Neural progenitor cell (in vitro differentiated cells): ENCODE data around the gene EFCAB11. TPM values are rescaled to one million over a fixed set of nuclear protein-coding genes. Genes with fewer than 3 reads are reported as not detected.

Experiments
- DNase-seq: peaks from one replicate; pipeline ENCODE4 v3.0.0-alpha.2; 2016; ENCODE audit warnings: low spot score
- H2AFZ ChIP-seq: fragments of 200-600 bp; sonication (generic); replicated peaks from 2 replicates; pipeline ENCODE4 v1.6.1; 2016; ENCODE audit warnings: antibody characterized with exemption
- H3F3A ChIP-seq: fragments of 200-600 bp; sonication (generic); 2 replicates; pipeline ENCODE4 v1.6.1; 2016; ENCODE audit warnings: antibody characterized with exemption, low read depth
- H3K27ac ChIP-seq: fragments of 200-600 bp; sonication (generic); 2 replicates; pipeline ENCODE4 v1.5.1; 2016; ENCODE audit warnings: mild to moderate bottlenecking
- H3K27me3 ChIP-seq: fragments of 200-600 bp; sonication (generic); 2 replicates; pipeline ENCODE4 v1.6.1; 2016; ENCODE audit warnings: mild to moderate bottlenecking, moderate library complexity
- H3K36me3 ChIP-seq: fragments of 200-600 bp; sonication (generic); 2 replicates; pipeline ENCODE4 v1.5.1; 2016
- H3K4me1 ChIP-seq: fragments of 200-600 bp; sonication (generic); 2 replicates; pipeline ENCODE4 v1.6.1; 2016; ENCODE audit warnings: mixed run types
- H3K4me2 ChIP-seq: fragments of 200-600 bp; sonication (generic); 2 replicates; pipeline ENCODE4 v1.6.1; 2016
- H3K4me3 ChIP-seq: fragments of 200-600 bp; sonication (generic); 2 replicates; pipeline ENCODE4 v1.5.1; 2016
- H3K79me2 ChIP-seq: fragments of 200-600 bp; sonication (generic); 2 replicates; pipeline ENCODE4 v1.6.1; 2016; ENCODE audit warnings: low read depth
- H3K9ac ChIP-seq: fragments of 200-600 bp; sonication (generic); 2 replicates; pipeline ENCODE4 v1.6.1; 2016
- H3K9me3 ChIP-seq: fragments of 200-600 bp; sonication (generic); 2 replicates; pipeline ENCODE4 v1.5.1; 2016; ENCODE audit warnings: low read depth
- H4K20me1 ChIP-seq: fragments of 200-600 bp; sonication (generic); 2 replicates; pipeline ENCODE4 v1.6.1; 2016; ENCODE audit warnings: low read depth
- H3K27ac Mint-ChIP-seq: 3 replicates; pipeline ENCODE4 v1.8.0; 2021; ENCODE audit warnings: mixed read lengths
- H3K27me3 Mint-ChIP-seq: 2 replicates; pipeline ENCODE4 v1.8.0; 2022; ENCODE audit warnings: low read depth, mild to moderate bottlenecking, inconsistent platforms, moderate library complexity, mixed read lengths; ENCODE audit not compliant: insufficient read depth
- H3K36me3 Mint-ChIP-seq: 3 replicates; pipeline ENCODE4 v1.8.0; 2021; ENCODE audit warnings: mixed read lengths
- H3K4me1 Mint-ChIP-seq: 3 replicates; pipeline ENCODE4 v1.8.0; 2021; ENCODE audit warnings: mixed read lengths
- H3K4me3 Mint-ChIP-seq: 3 replicates; pipeline ENCODE4 v1.8.0; 2021; ENCODE audit warnings: mild to moderate bottlenecking, moderate library complexity, mixed read lengths
- H3K9me3 Mint-ChIP-seq: 3 replicates; pipeline ENCODE4 v1.8.0; 2020; ENCODE audit warnings: mixed read lengths
- EZH2 ChIP-seq: fragments of 200-600 bp; sonication (generic); IDR thresholded peaks from 2 replicates; pipeline ENCODE4 v1.6.1; 2017; ENCODE audit warnings: antibody characterized with exemption, mild to moderate bottlenecking, moderate library complexity
- EZH2phosphoT487 ChIP-seq: fragments of 200-600 bp; sonication (generic); IDR thresholded peaks from 2 replicates; pipeline ENCODE4 v1.6.1; 2017; ENCODE audit warnings: antibody characterized with exemption
- total RNA-seq: library from RNA; depleted of rRNA; stranded (reverse); fragments of >200 nt; gene quantifications from 2 replicates; pipeline ENCODE4 v1.2.3, GENCODE V29; 2015; ENCODE audit warnings: low replicate concordance
- TF ChIP-seq, protein P1 (sequence below): fragments of 200-600 bp; sonication (generic); IDR thresholded peaks from 2 replicates; pipeline ENCODE4 v1.5.1; 2017; ENCODE audit warnings: antibody characterized with exemption, mild to moderate bottlenecking

Gene EFCAB11
- total RNA-seq, 1 donor from 2014 or later, result 27.6 TPM

DNA sequence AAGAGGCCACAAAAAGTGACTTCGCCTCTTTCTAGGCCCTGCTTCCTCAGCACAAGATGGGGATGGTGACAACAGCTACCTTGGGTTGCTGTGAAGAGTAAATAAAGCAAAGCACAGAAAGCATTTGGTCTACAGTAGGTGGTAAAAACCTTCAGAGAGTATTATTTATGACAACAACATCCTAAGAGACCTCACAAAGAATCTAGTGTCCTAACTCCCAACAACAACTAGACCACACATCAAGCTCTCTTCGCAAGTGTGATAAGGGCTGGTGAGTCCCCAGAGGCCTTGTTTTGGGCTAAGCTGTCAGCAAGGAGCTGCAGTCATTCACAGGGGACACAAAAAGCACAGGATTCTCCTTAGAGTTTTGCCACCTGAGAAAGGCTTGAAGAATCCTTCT lies 84.9 kb downstream of the EFCAB11 start:
- H3K4me3 ChIP-seq, result no peak overlapping the region
- H3F3A ChIP-seq, result no peaks in the 10 kb centered on the region
- no peaks in the 10 kb centered on the region for H3K4me1 Mint-ChIP-seq
- no peaks in the 10 kb centered on the region for H3K9me3 ChIP-seq
- TF ChIP-seq EZH2 (no peak), EZH2phosphoT487 (no peak)
- TF ChIP-seq, protein P1, sequence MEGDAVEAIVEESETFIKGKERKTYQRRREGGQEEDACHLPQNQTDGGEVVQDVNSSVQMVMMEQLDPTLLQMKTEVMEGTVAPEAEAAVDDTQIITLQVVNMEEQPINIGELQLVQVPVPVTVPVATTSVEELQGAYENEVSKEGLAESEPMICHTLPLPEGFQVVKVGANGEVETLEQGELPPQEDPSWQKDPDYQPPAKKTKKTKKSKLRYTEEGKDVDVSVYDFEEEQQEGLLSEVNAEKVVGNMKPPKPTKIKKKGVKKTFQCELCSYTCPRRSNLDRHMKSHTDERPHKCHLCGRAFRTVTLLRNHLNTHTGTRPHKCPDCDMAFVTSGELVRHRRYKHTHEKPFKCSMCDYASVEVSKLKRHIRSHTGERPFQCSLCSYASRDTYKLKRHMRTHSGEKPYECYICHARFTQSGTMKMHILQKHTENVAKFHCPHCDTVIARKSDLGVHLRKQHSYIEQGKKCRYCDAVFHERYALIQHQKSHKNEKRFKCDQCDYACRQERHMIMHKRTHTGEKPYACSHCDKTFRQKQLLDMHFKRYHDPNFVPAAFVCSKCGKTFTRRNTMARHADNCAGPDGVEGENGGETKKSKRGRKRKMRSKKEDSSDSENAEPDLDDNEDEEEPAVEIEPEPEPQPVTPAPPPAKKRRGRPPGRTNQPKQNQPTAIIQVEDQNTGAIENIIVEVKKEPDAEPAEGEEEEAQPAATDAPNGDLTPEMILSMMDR, result no peak
- no peaks in the 10 kb centered on the region for H3K79me2 ChIP-seq
- no peaks in the 10 kb centered on the region for H3K4me1 ChIP-seq
- H3K27ac ChIP-seq, result no peak overlapping the region
- H3K9me3 Mint-ChIP-seq, result peaks cover 20% of the 10 kb centered on the region
- H3K27me3 Mint-ChIP-seq, result no peaks in the 10 kb centered on the region
- H3K27ac Mint-ChIP-seq, result no peak overlapping the region
- H3K4me3 Mint-ChIP-seq, result no peak overlapping the region
- H4K20me1 ChIP-seq, result no peaks in the 10 kb centered on the region
- no peak overlapping the region for H2AFZ ChIP-seq
- DNase-seq, result no peak
- no peaks in the 10 kb centered on the region for H3K36me3 ChIP-seq
- no peak overlapping the region for H3K4me2 ChIP-seq
- H3K36me3 Mint-ChIP-seq, result peaks cover 8% of the 10 kb centered on the region
- H3K27me3 ChIP-seq, result no peaks in the 10 kb centered on the region
- no peak overlapping the region for H3K9ac ChIP-seq

DNA sequence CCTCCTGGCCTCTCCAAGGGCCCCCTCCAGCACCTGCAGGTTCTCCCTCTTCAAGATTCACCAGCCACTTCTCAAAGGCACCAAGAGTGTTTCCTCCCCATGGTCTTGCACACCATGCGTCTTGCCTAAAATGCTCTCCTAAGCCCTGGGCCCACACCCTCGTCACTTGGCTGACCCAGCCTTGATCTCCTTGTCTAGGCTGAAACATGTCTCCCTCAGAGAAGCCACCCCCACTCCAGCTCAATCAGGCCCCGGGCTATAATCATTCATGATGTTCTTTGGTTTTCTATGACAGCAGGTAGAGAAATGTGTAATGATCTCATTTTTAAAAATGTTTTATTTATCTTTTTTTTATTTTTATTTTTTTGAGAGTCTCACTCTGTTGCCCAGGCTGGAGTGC lies 88.1 kb downstream of the EFCAB11 start:
- no peak overlapping the region for H3K27ac Mint-ChIP-seq
- no peaks in the 10 kb centered on the region for H3K4me1 Mint-ChIP-seq
- H3K9ac ChIP-seq, result no peak overlapping the region
- TF ChIP-seq EZH2 (no peak), EZH2phosphoT487 (no peak)
- TF ChIP-seq, protein P1, result no peak
- H3K4me3 ChIP-seq, result no peak overlapping the region
- no peaks in the 10 kb centered on the region for H3K36me3 ChIP-seq
- no peaks in the 10 kb centered on the region for H3K79me2 ChIP-seq
- no peaks in the 10 kb centered on the region for H3K9me3 ChIP-seq
- H3K27me3 ChIP-seq, result no peaks in the 10 kb centered on the region
- H4K20me1 ChIP-seq, result no peaks in the 10 kb centered on the region
- H3K4me3 Mint-ChIP-seq, result no peak overlapping the region
- no peaks in the 10 kb centered on the region for H3F3A ChIP-seq
- H3K36me3 Mint-ChIP-seq, result peaks cover 8% of the 10 kb centered on the region
- peaks cover 4% of the 10 kb centered on the region for H3K9me3 Mint-ChIP-seq
- H3K27me3 Mint-ChIP-seq, result peaks cover 2% of the 10 kb centered on the region
- no peak overlapping the region for H2AFZ ChIP-seq
- H3K4me1 ChIP-seq, result no peaks in the 10 kb centered on the region
- DNase-seq, result no peak
- H3K27ac ChIP-seq, result no peak overlapping the region
- H3K4me2 ChIP-seq, result no peak overlapping the region

DNA sequence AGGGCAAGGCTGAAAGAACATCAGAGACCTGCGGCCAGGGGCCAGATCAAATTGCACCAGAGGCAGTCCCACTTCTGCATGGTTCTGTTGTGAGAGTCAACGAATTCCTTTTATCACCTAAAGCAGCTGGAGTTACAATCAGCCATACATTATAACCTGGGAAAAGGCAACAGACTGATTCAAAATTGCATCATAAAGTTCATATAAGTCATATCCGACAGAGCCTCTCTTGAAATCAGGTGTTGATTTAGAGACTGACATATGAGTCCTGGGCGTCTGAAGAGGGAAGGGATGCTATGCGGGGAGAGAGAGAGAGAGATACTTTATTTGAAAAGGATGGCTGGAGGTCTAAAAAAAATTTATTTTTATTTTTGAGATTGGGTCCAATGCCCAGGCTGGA lies 89.4 kb downstream of the EFCAB11 start:
- Mint-ChIP-seq H3K9me3 (peaks cover 4% of the 10 kb centered on the region), H3K27me3 (peaks cover 2% of the 10 kb centered on the region), H3K27ac (no peak overlapping the region), H3K4me3 (no peak overlapping the region), H3K4me1 (no peaks in the 10 kb centered on the region), H3K36me3 (peaks cover 8% of the 10 kb centered on the region)
- Histone ChIP-seq H3K27me3 (no peaks in the 10 kb centered on the region), H4K20me1 (no peaks in the 10 kb centered on the region), H2AFZ (no peak overlapping the region), H3K27ac (no peak overlapping the region), H3K36me3 (no peaks in the 10 kb centered on the region), H3K4me3 (no peak overlapping the region), H3K79me2 (no peaks in the 10 kb centered on the region), H3F3A (no peaks in the 10 kb centered on the region), H3K9me3 (no peaks in the 10 kb centered on the region), H3K4me1 (no peaks in the 10 kb centered on the region), H3K4me2 (no peak overlapping the region), H3K9ac (no peak overlapping the region)
- DNase-seq, result no peak
- TF ChIP-seq, protein P1, result no peak
- no peak for TF ChIP-seq EZH2
- no peak for TF ChIP-seq EZH2phosphoT487
